Measurements from ENCODE around the gene AGAP1.

GRCh38 chr2:235944591-235944990, 450.7 kb downstream of the AGAP1 start:
- TF ChIP-seq, protein P1, sequence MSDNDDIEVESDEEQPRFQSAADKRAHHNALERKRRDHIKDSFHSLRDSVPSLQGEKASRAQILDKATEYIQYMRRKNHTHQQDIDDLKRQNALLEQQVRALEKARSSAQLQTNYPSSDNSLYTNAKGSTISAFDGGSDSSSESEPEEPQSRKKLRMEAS (IDR thresholded peaks at IDR 0.05; ENCODE audit: insufficient read depth, insufficient read length) = no peak
- TF ChIP-seq POLR2A (IDR thresholded peaks at IDR 0.05; ENCODE audit: low read depth, low read length) (no peak), POLR2AphosphoS5 (IDR thresholded peaks at IDR 0.05; ENCODE audit: insufficient read depth, low read depth, low read length) (no peak)

Data from endothelial cell of umbilical vein (primary cell).